Activated T-cell treated with anti-CD3 and anti-CD28 coated beads, Interleukin-2, amount 50 U/mL, for 4 hours (primary cell): ENCODE data around the gene NAGA. TPM values are rescaled to one million over a fixed set of nuclear protein-coding genes. Genes with fewer than 3 reads are reported as not detected.

ENCODE experiments used
- ATAC-seq, 2 donors: fragments of 200-7000 bp; cut with Tn5 transposase; one replicate each; pipeline ENCODE4 v1.10.0; 2021
- DNase-seq: peaks from one replicate; pipeline ENCODE4 v3.0.0-alpha.2; 2020
- H3K27me3 Mint-ChIP-seq: one replicate; pipeline ENCODE4 v1.8.0; 2021; ENCODE audit warnings: low read depth, mixed read lengths
- H3K36me3 Mint-ChIP-seq: one replicate; pipeline ENCODE4 v1.8.0; 2022; ENCODE audit warnings: mixed read lengths; ENCODE audit not compliant: insufficient read depth
- H3K4me1 Mint-ChIP-seq: one replicate; pipeline ENCODE4 v1.8.0; 2021; ENCODE audit warnings: low read depth, mixed read lengths
- H3K4me3 Mint-ChIP-seq: one replicate; pipeline ENCODE4 v1.8.0; 2021; ENCODE audit warnings: mild to moderate bottlenecking, moderate library complexity, mixed read lengths
- H3K9me3 Mint-ChIP-seq: one replicate; pipeline ENCODE4 v1.8.0; 2021; ENCODE audit warnings: mixed read lengths
- total RNA-seq, 3 donors: library from RNA; stranded (reverse); gene quantifications; one replicate each; pipeline ENCODE4 v1.2.1, GENCODE V29; 2021

Gene NAGA
- total RNA-seq, 3 donors from 2014 or later: 14.2 to 16.4 (median 14.2) TPM

GRCh38 chr22:42068291-42068690 is 2.3 kb downstream of the NAGA start:
- H3K4me3 Mint-ChIP-seq: no peak overlapping the region
- DNase-seq: no peak
- no peaks in the 10 kb centered on the region for H3K9me3 Mint-ChIP-seq
- ATAC-seq: no peak
- no peaks in the 10 kb centered on the region for H3K27me3 Mint-ChIP-seq
- peaks cover 15% of the 10 kb centered on the region for H3K36me3 Mint-ChIP-seq
- H3K4me1 Mint-ChIP-seq: peaks cover 24% of the 10 kb centered on the region

GRCh38 chr22:42067671-42068251 is 2.9 kb downstream of the NAGA start:
- ATAC-seq (no peak), DNase-seq (no peak)
- Mint-ChIP-seq H3K4me1 (peaks cover 23% of the 10 kb centered on the region), H3K4me3 (no peak overlapping the region), H3K36me3 (peaks cover 19% of the 10 kb centered on the region), H3K9me3 (no peaks in the 10 kb centered on the region), H3K27me3 (no peaks in the 10 kb centered on the region)

- H3K36me3 Mint-ChIP-seq: peaks cover 24% of the 10 kb centered on the region
- H3K4me1 Mint-ChIP-seq: peaks cover 21% of the 10 kb centered on the region
- no peaks in the 10 kb centered on the region for H3K27me3 Mint-ChIP-seq
- no peaks in the 10 kb centered on the region for H3K9me3 Mint-ChIP-seq
- ATAC-seq (no peak), DNase-seq (no peak)
- H3K4me3 Mint-ChIP-seq: no peak overlapping the region
Observed at GRCh38 chr22:42066937-42067336, 3.7 kb downstream of the NAGA start.

GRCh38 chr22:42066126-42066761 is 4.4 kb downstream of the NAGA start:
- Mint-ChIP-seq H3K9me3 (no peaks in the 10 kb centered on the region), H3K36me3 (peaks cover 24% of the 10 kb centered on the region), H3K4me1 (peaks cover 15% of the 10 kb centered on the region), H3K4me3 (no peak overlapping the region), H3K27me3 (no peaks in the 10 kb centered on the region)
- ATAC-seq: no peak
- no peak for DNase-seq

GRCh38 chr22:42065438-42066125 is 5.0 kb downstream of the NAGA start:
- H3K4me1 Mint-ChIP-seq: peaks cover 8% of the 10 kb centered on the region
- H3K27me3 Mint-ChIP-seq: no peaks in the 10 kb centered on the region
- no peak overlapping the region for H3K4me3 Mint-ChIP-seq
- H3K9me3 Mint-ChIP-seq: no peaks in the 10 kb centered on the region
- DNase-seq (no peak), ATAC-seq (no peak)
- H3K36me3 Mint-ChIP-seq: peaks cover 26% of the 10 kb centered on the region

GRCh38 chr22:42064629-42065028 is 6.0 kb downstream of the NAGA start:
- ATAC-seq (no peak), DNase-seq (no peak)
- H3K4me3 Mint-ChIP-seq: no peak overlapping the region
- H3K36me3 Mint-ChIP-seq: peaks cover 31% of the 10 kb centered on the region
- no peaks in the 10 kb centered on the region for H3K9me3 Mint-ChIP-seq
- peaks cover under 1% of the 10 kb centered on the region for H3K4me1 Mint-ChIP-seq
- no peaks in the 10 kb centered on the region for H3K27me3 Mint-ChIP-seq

GRCh38 chr22:42062506-42063170 is 8.0 kb downstream of the NAGA start:
- H3K4me1 Mint-ChIP-seq: no peaks in the 10 kb centered on the region
- peaks cover 5% of the 10 kb centered on the region for H3K9me3 Mint-ChIP-seq
- no peak for ATAC-seq
- DNase-seq: no peak
- H3K27me3 Mint-ChIP-seq: no peaks in the 10 kb centered on the region
- H3K36me3 Mint-ChIP-seq: peaks cover 40% of the 10 kb centered on the region
- no peak overlapping the region for H3K4me3 Mint-ChIP-seq

GRCh38 chr22:42061041-42061440 is 9.6 kb downstream of the NAGA start:
- no peak overlapping the region for H3K4me3 Mint-ChIP-seq
- DNase-seq (no peak), ATAC-seq (no peak)
- no peaks in the 10 kb centered on the region for H3K4me1 Mint-ChIP-seq
- peaks cover 40% of the 10 kb centered on the region for H3K36me3 Mint-ChIP-seq
- no peaks in the 10 kb centered on the region for H3K27me3 Mint-ChIP-seq
- peaks cover 18% of the 10 kb centered on the region for H3K9me3 Mint-ChIP-seq

- Mint-ChIP-seq H3K36me3 (peaks cover 40% of the 10 kb centered on the region), H3K9me3 (peaks cover 18% of the 10 kb centered on the region), H3K4me1 (no peaks in the 10 kb centered on the region), H3K27me3 (no peaks in the 10 kb centered on the region), H3K4me3 (no peak overlapping the region)
- ATAC-seq (no peak), DNase-seq (no peak)
Observed at GRCh38 chr22:42060489-42060888, 10.1 kb downstream of the NAGA start.

- Mint-ChIP-seq H3K4me1 (no peaks in the 10 kb centered on the region), H3K27me3 (no peaks in the 10 kb centered on the region), H3K9me3 (peaks cover 18% of the 10 kb centered on the region), H3K4me3 (no peak overlapping the region), H3K36me3 (peaks cover 23% of the 10 kb centered on the region)
- no peak for ATAC-seq
- no peak for DNase-seq
Observed at GRCh38 chr22:42056757-42057511, 13.7 kb downstream of the NAGA start.

- H3K4me1 Mint-ChIP-seq: no peaks in the 10 kb centered on the region
- peaks cover 14% of the 10 kb centered on the region for H3K9me3 Mint-ChIP-seq
- no peak for DNase-seq
- H3K27me3 Mint-ChIP-seq: no peaks in the 10 kb centered on the region
- peaks cover 5% of the 10 kb centered on the region for H3K36me3 Mint-ChIP-seq
- H3K4me3 Mint-ChIP-seq: no peak overlapping the region
- ATAC-seq: no peak
Observed at GRCh38 chr22:42052765-42053164, 17.8 kb downstream of the NAGA start.

GRCh38 chr22:42050641-42051180 is 19.9 kb downstream of the NAGA start:
- no peaks in the 10 kb centered on the region for H3K4me1 Mint-ChIP-seq
- H3K9me3 Mint-ChIP-seq: no peaks in the 10 kb centered on the region
- H3K36me3 Mint-ChIP-seq: no peaks in the 10 kb centered on the region
- no peak for DNase-seq
- no peaks in the 10 kb centered on the region for H3K27me3 Mint-ChIP-seq
- H3K4me3 Mint-ChIP-seq: no peak overlapping the region
- no peak for ATAC-seq

- Mint-ChIP-seq H3K36me3 (peaks cover 6% of the 10 kb centered on the region), H3K4me1 (no peaks in the 10 kb centered on the region), H3K4me3 (no peak overlapping the region), H3K27me3 (no peaks in the 10 kb centered on the region), H3K9me3 (peaks cover 13% of the 10 kb centered on the region)
- ATAC-seq (no peak), DNase-seq (no peak)
Observed at GRCh38 chr22:42041784-42042183, 28.8 kb downstream of the NAGA start.

GRCh38 chr22:42039271-42039670 is 31.3 kb downstream of the NAGA start:
- Mint-ChIP-seq H3K27me3 (no peaks in the 10 kb centered on the region), H3K4me3 (no peak overlapping the region), H3K36me3 (peaks cover 6% of the 10 kb centered on the region), H3K9me3 (peaks cover 16% of the 10 kb centered on the region), H3K4me1 (no peaks in the 10 kb centered on the region)
- ATAC-seq (no peak), DNase-seq (no peak)
